HG03108 (cell line): ENCODE measurements around the gene IL24.

Experiments used
- ATAC-seq: cut with Tn5 transposase; IDR thresholded peaks from one replicate; pipeline ENCODE4 v1.9.1; 2021; ENCODE audit warnings: moderate library complexity; ENCODE audit not compliant: unreplicated experiment

The IL24 gene

GRCh38 chr1:206949641-206950040, 52.4 kb downstream of the IL24 start:
- ATAC-seq = no peak

- peak; percentile 42 for ATAC-seq
Measured at GRCh38 chr1:206951318-206952100, 54.3 kb downstream of the IL24 start.

- no peak for ATAC-seq
Measured at GRCh38 chr1:206952171-206952570, 54.9 kb downstream of the IL24 start.

- no peak for ATAC-seq
Measured at GRCh38 chr1:206953126-206953525, 55.9 kb downstream of the IL24 start.

- ATAC-seq = no peak
Measured at GRCh38 chr1:206953626-206954025, 56.4 kb downstream of the IL24 start.
